Neural progenitor cell (in vitro differentiated cells): Measurements from ENCODE around the gene FLAD1. TPM values are rescaled to one million over a fixed set of nuclear protein-coding genes. Genes with fewer than 3 reads are reported as not detected.

Experiments used
- DNase-seq: peaks from one replicate; pipeline ENCODE4 v3.0.0-alpha.2; 2016; ENCODE audit warnings: low spot score
- H2AFZ ChIP-seq: fragments of 200-600 bp; sonication (generic); replicated peaks from 2 replicates; pipeline ENCODE4 v1.6.1; 2016; ENCODE audit warnings: antibody characterized with exemption
- H3F3A ChIP-seq: fragments of 200-600 bp; sonication (generic); 2 replicates; pipeline ENCODE4 v1.6.1; 2016; ENCODE audit warnings: antibody characterized with exemption, low read depth
- H3K27ac ChIP-seq: fragments of 200-600 bp; sonication (generic); 2 replicates; pipeline ENCODE4 v1.5.1; 2016; ENCODE audit warnings: mild to moderate bottlenecking
- H3K27me3 ChIP-seq: fragments of 200-600 bp; sonication (generic); 2 replicates; pipeline ENCODE4 v1.6.1; 2016; ENCODE audit warnings: mild to moderate bottlenecking, moderate library complexity
- H3K36me3 ChIP-seq: fragments of 200-600 bp; sonication (generic); 2 replicates; pipeline ENCODE4 v1.5.1; 2016
- H3K4me1 ChIP-seq: fragments of 200-600 bp; sonication (generic); 2 replicates; pipeline ENCODE4 v1.6.1; 2016; ENCODE audit warnings: mixed run types
- H3K4me2 ChIP-seq: fragments of 200-600 bp; sonication (generic); 2 replicates; pipeline ENCODE4 v1.6.1; 2016
- H3K4me3 ChIP-seq: fragments of 200-600 bp; sonication (generic); 2 replicates; pipeline ENCODE4 v1.5.1; 2016
- H3K79me2 ChIP-seq: fragments of 200-600 bp; sonication (generic); 2 replicates; pipeline ENCODE4 v1.6.1; 2016; ENCODE audit warnings: low read depth
- H3K9ac ChIP-seq: fragments of 200-600 bp; sonication (generic); 2 replicates; pipeline ENCODE4 v1.6.1; 2016
- H3K9me3 ChIP-seq: fragments of 200-600 bp; sonication (generic); 2 replicates; pipeline ENCODE4 v1.5.1; 2016; ENCODE audit warnings: low read depth
- H4K20me1 ChIP-seq: fragments of 200-600 bp; sonication (generic); 2 replicates; pipeline ENCODE4 v1.6.1; 2016; ENCODE audit warnings: low read depth
- H3K27ac Mint-ChIP-seq: 3 replicates; pipeline ENCODE4 v1.8.0; 2021; ENCODE audit warnings: mixed read lengths
- H3K27me3 Mint-ChIP-seq: 2 replicates; pipeline ENCODE4 v1.8.0; 2022; ENCODE audit warnings: low read depth, mild to moderate bottlenecking, inconsistent platforms, moderate library complexity, mixed read lengths; ENCODE audit not compliant: insufficient read depth
- H3K36me3 Mint-ChIP-seq: 3 replicates; pipeline ENCODE4 v1.8.0; 2021; ENCODE audit warnings: mixed read lengths
- H3K4me1 Mint-ChIP-seq: 3 replicates; pipeline ENCODE4 v1.8.0; 2021; ENCODE audit warnings: mixed read lengths
- H3K4me3 Mint-ChIP-seq: 3 replicates; pipeline ENCODE4 v1.8.0; 2021; ENCODE audit warnings: mild to moderate bottlenecking, moderate library complexity, mixed read lengths
- H3K9me3 Mint-ChIP-seq: 3 replicates; pipeline ENCODE4 v1.8.0; 2020; ENCODE audit warnings: mixed read lengths
- EZH2 ChIP-seq: fragments of 200-600 bp; sonication (generic); IDR thresholded peaks from 2 replicates; pipeline ENCODE4 v1.6.1; 2017; ENCODE audit warnings: antibody characterized with exemption, mild to moderate bottlenecking, moderate library complexity
- EZH2phosphoT487 ChIP-seq: fragments of 200-600 bp; sonication (generic); IDR thresholded peaks from 2 replicates; pipeline ENCODE4 v1.6.1; 2017; ENCODE audit warnings: antibody characterized with exemption
- total RNA-seq: library from RNA; depleted of rRNA; stranded (reverse); fragments of >200 nt; gene quantifications from 2 replicates; pipeline ENCODE4 v1.2.3, GENCODE V29; 2015; ENCODE audit warnings: low replicate concordance
- TF ChIP-seq, protein P1 (sequence below): fragments of 200-600 bp; sonication (generic); IDR thresholded peaks from 2 replicates; pipeline ENCODE4 v1.5.1; 2017; ENCODE audit warnings: antibody characterized with exemption, mild to moderate bottlenecking

Gene FLAD1
- total RNA-seq, 1 donor from 2014 or later: 19.3 TPM

DNA sequence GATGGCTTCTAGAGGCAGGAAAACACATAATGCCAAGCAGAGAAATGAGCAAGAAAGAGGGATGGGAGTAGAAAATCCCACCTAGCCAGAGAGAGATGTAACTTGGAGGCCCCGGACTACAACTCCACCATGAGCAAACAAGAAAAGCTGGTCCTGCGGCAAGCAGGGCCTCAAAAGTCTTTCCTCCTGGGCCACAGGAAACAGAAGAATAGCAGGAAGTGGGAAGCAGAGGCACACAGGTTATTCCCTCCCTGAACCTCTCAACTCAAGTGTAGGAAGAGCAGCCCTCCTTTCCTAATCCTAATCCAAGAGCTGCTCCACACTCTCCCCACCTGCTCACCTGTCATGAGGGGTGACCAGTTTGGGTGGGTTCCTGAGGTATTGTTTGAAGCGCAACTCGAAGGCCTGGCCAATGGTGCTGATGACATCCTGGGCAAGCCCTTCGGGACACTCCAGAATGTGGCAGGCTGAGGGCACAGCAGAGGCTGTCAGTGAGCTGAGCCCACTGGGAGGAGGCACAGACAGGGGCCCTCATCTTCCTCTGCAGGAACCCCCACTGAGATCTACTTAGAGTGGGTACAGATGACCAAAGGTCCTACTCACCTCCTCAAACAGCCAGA, 15.7 kb upstream of the FLAD1 start:
- peaks cover 19% of the 10 kb centered on the region for H3K36me3 Mint-ChIP-seq
- no peaks in the 10 kb centered on the region for H3K9me3 Mint-ChIP-seq
- no peak overlapping the region for H3K9ac ChIP-seq
- peaks cover 13% of the 10 kb centered on the region for H4K20me1 ChIP-seq
- no peak for TF ChIP-seq EZH2
- TF ChIP-seq, protein P1, sequence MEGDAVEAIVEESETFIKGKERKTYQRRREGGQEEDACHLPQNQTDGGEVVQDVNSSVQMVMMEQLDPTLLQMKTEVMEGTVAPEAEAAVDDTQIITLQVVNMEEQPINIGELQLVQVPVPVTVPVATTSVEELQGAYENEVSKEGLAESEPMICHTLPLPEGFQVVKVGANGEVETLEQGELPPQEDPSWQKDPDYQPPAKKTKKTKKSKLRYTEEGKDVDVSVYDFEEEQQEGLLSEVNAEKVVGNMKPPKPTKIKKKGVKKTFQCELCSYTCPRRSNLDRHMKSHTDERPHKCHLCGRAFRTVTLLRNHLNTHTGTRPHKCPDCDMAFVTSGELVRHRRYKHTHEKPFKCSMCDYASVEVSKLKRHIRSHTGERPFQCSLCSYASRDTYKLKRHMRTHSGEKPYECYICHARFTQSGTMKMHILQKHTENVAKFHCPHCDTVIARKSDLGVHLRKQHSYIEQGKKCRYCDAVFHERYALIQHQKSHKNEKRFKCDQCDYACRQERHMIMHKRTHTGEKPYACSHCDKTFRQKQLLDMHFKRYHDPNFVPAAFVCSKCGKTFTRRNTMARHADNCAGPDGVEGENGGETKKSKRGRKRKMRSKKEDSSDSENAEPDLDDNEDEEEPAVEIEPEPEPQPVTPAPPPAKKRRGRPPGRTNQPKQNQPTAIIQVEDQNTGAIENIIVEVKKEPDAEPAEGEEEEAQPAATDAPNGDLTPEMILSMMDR: no peak
- TF ChIP-seq EZH2phosphoT487: no peak
- peaks cover 5% of the 10 kb centered on the region for H3K27me3 Mint-ChIP-seq
- no peak overlapping the region for H3K27ac ChIP-seq
- no peak overlapping the region for H2AFZ ChIP-seq
- H3K36me3 ChIP-seq: no peaks in the 10 kb centered on the region
- no peak overlapping the region for H3K27ac Mint-ChIP-seq
- peaks cover 40% of the 10 kb centered on the region for H3K4me1 ChIP-seq
- H3K4me3 ChIP-seq: no peak overlapping the region
- DNase-seq: no peak
- H3K9me3 ChIP-seq: no peaks in the 10 kb centered on the region
- H3K27me3 ChIP-seq: no peaks in the 10 kb centered on the region
- peaks cover 47% of the 10 kb centered on the region for H3K4me1 Mint-ChIP-seq
- H3K79me2 ChIP-seq: peaks cover 53% of the 10 kb centered on the region
- peaks cover 29% of the 10 kb centered on the region for H3F3A ChIP-seq
- H3K4me2 ChIP-seq: no peak overlapping the region
- H3K4me3 Mint-ChIP-seq: no peak overlapping the region

DNA sequence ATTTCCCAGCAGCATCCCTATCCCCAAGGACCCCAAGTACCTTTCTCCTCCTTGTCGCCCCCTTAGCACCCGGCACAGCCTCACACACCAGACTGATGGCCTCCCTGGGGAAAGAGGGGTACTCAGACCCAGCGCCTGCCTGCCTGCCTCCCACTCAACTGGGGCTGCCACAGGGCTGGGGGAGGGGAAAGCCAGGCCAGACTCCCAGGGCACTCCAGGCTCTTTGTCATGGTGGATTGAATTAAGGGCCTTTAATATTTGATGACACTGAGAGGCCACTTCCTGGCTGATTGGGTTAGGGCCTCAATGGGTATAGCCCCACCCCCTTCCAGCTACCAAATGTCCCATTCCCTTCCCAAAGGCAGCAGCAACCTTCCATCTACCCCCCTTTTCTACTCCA, 14.4 kb upstream of the FLAD1 start:
- Mint-ChIP-seq H3K4me3 (peak overlapping the region; percentile 83), H3K9me3 (no peaks in the 10 kb centered on the region), H3K27ac (peak overlapping the region; percentile 38), H3K36me3 (peaks cover 15% of the 10 kb centered on the region), H3K4me1 (peaks cover 43% of the 10 kb centered on the region), H3K27me3 (peaks cover 4% of the 10 kb centered on the region)
- Histone ChIP-seq H3K36me3 (no peaks in the 10 kb centered on the region), H3K27ac (peak overlapping the region; percentile 8), H3K9me3 (no peaks in the 10 kb centered on the region), H3F3A (peaks cover 32% of the 10 kb centered on the region), H2AFZ (no peak overlapping the region), H3K4me2 (peak overlapping the region; percentile 91), H3K79me2 (peaks cover 44% of the 10 kb centered on the region), H3K9ac (peak overlapping the region; percentile 51), H3K4me1 (peaks cover 35% of the 10 kb centered on the region), H3K27me3 (no peaks in the 10 kb centered on the region), H4K20me1 (peaks cover 13% of the 10 kb centered on the region), H3K4me3 (peak overlapping the region; percentile 51)
- TF ChIP-seq EZH2phosphoT487 (no peak), EZH2 (no peak)
- TF ChIP-seq, protein P1: no peak
- DNase-seq: no peak

DNA sequence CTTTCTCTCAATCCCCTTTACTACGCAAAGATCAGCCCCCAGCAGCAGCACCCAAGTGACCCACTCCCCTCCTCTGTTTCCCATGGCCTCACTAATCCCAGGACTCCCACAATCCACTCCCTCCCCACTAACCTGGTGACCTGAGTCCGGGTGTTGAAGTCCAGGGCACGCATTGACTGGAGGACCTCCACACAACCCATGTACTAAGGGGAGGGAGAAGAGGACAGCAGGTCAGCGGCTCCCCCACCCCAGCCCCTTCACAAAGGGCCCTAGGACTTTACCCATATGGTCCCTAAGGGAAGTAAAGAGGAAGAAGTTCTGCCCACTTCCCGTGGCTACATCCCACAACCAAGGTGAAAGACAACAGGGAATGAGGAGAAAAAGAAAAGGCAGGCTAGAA, 13.9 kb upstream of the FLAD1 start:
- Histone ChIP-seq H3K36me3 (no peaks in the 10 kb centered on the region), H3K4me2 (peak overlapping the region; percentile 91), H3F3A (peaks cover 36% of the 10 kb centered on the region), H3K27me3 (no peaks in the 10 kb centered on the region), H2AFZ (no peak overlapping the region), H4K20me1 (peaks cover 13% of the 10 kb centered on the region), H3K4me3 (peak overlapping the region; percentile 51), H3K9me3 (no peaks in the 10 kb centered on the region), H3K27ac (peak overlapping the region; percentile 8), H3K4me1 (peaks cover 35% of the 10 kb centered on the region), H3K79me2 (peaks cover 44% of the 10 kb centered on the region), H3K9ac (peak overlapping the region; percentile 51)
- Mint-ChIP-seq H3K27me3 (peaks cover 3% of the 10 kb centered on the region), H3K9me3 (no peaks in the 10 kb centered on the region), H3K4me1 (peaks cover 40% of the 10 kb centered on the region), H3K4me3 (peak overlapping the region; percentile 83), H3K27ac (peak overlapping the region; percentile 38), H3K36me3 (peaks cover 12% of the 10 kb centered on the region)
- TF ChIP-seq, protein P1: no peak
- TF ChIP-seq EZH2phosphoT487: no peak
- DNase-seq: no peak
